ENCODE results near the gene MXD3.
A peak's percentile ranks its signal among the peaks of the same experiment; 100 is the strongest.
"Not testable (repeated sequence)": the region's sequence is repeated elsewhere in the genome, so short reads cannot be mapped to it uniquely, and the experiment has no call there.

Gene MXD3

GRCh38 chr5:177311723-177312648, at the start of gene MXD3:
Gene MXD3 (minus strand): TSS chr5:177311898. CDS start chr5:177311830, 68 bp downstream.
- DNase-seq, result peak; percentile 94 to 95

GRCh38 chr5:177360740-177361139, 49.0 kb upstream of the MXD3 start:
- DNase-seq, result not testable (repeated sequence)

GRCh38 chr5:177359860-177360259, 48.2 kb upstream of the MXD3 start:
- DNase-seq, result no peak

GRCh38 chr5:177359451-177359851, 47.8 kb upstream of the MXD3 start:
- DNase-seq, result no peak

GRCh38 chr5:177358370-177358819, 46.7 kb upstream of the MXD3 start:
- no peak for DNase-seq

- DNase-seq, result peak; percentile 58 to 60
These were observed 46.0 kb upstream of the MXD3 start, which contains the start of gene RGS14 for GRCh38 chr5:177357459-177358351. Gene RGS14 (plus strand): TSS chr5:177357924. CDS start chr5:177358025, 101 bp downstream.

GRCh38 chr5:177357146-177357458, 45.4 kb upstream of the MXD3 start:
- DNase-seq, result no peak

- no peak for DNase-seq
These were observed 45.0 kb upstream of the MXD3 start for GRCh38 chr5:177356746-177357145.

- DNase-seq, result no peak
These were observed 44.1 kb upstream of the MXD3 start for GRCh38 chr5:177355868-177356168.

GRCh38 chr5:177355162-177355867, 43.6 kb upstream of the MXD3 start:
- DNase-seq, result no peak

- no peak for DNase-seq
These were observed 43.0 kb upstream of the MXD3 start for GRCh38 chr5:177354711-177355110.

GRCh38 chr5:177354256-177354655, 42.6 kb upstream of the MXD3 start:
- no peak for DNase-seq

GRCh38 chr5:177353093-177353492, 41.4 kb upstream of the MXD3 start:
- DNase-seq, result no peak

- DNase-seq, result peak; percentile 85 to 88
These were observed 40.0 kb upstream of the MXD3 start, which contains the start of gene LMAN2 for GRCh38 chr5:177351392-177352329. Gene LMAN2 (minus strand): TSS chr5:177351668. CDS start chr5:177351647, 21 bp downstream.

- no peak for DNase-seq
These were observed 39.2 kb upstream of the MXD3 start for GRCh38 chr5:177350776-177351391.

- DNase-seq, result no peak
These were observed 38.1 kb upstream of the MXD3 start for GRCh38 chr5:177349762-177350161.

- DNase-seq, result no peak
These were observed 37.6 kb upstream of the MXD3 start for GRCh38 chr5:177349362-177349647.

- DNase-seq, result no peak
These were observed 36.0 kb upstream of the MXD3 start for GRCh38 chr5:177347699-177348098.

GRCh38 chr5:177346820-177347219, 35.1 kb upstream of the MXD3 start:
- DNase-seq, result no peak

GRCh38 chr5:177344891-177345290, 33.2 kb upstream of the MXD3 start:
- no peak for DNase-seq

GRCh38 chr5:177343777-177344176, 32.1 kb upstream of the MXD3 start:
- DNase-seq, result no peak

- not testable (repeated sequence) for DNase-seq
These were observed 31.3 kb upstream of the MXD3 start for GRCh38 chr5:177343000-177343399.
